Fibroblast of lung (primary cell): ENCODE measurements around the gene OR2W3. TPM values are rescaled to one million over a fixed set of nuclear protein-coding genes. Genes with fewer than 3 reads are reported as not detected.
"Not testable (repeated sequence)": the region's sequence is repeated elsewhere in the genome, so short reads cannot be mapped to it uniquely, and the experiment has no call there.

ENCODE experiments used
- DNase-seq, 2 donors: peaks; one replicate each; pipeline versions ENCODE4 v3.0.0 to v3.0.0-alpha.2; 2010; ENCODE audit warnings: low read depth in 2 of 2
- H2AFZ ChIP-seq: 2 replicates; pipeline ENCODE4 v1.5.1; 2012; ENCODE audit warnings: low read length, control low read depth, inconsistent platforms
- H3K27ac ChIP-seq: 2 replicates; pipeline ENCODE4 v1.5.1; 2011; ENCODE audit warnings: low read length, control low read depth; ENCODE audit not compliant: insufficient read depth
- H3K27me3 ChIP-seq: 2 replicates; pipeline ENCODE4 v1.5.1; 2011; ENCODE audit warnings: mild to moderate bottlenecking, low read length; ENCODE audit not compliant: control insufficient read depth, insufficient read depth
- H3K36me3 ChIP-seq: 2 replicates; pipeline ENCODE4 v1.5.1; 2011; ENCODE audit warnings: low read length; ENCODE audit not compliant: control insufficient read depth, insufficient read depth
- H3K4me1 ChIP-seq: 2 replicates; pipeline ENCODE4 v1.5.1; 2011; ENCODE audit warnings: low read length; ENCODE audit not compliant: control insufficient read depth, insufficient read depth; ENCODE audit errors: extremely low read depth
- H3K4me2 ChIP-seq: 2 replicates; pipeline ENCODE4 v1.5.1; 2011; ENCODE audit warnings: low read length, control low read depth; ENCODE audit not compliant: insufficient read depth; ENCODE audit errors: extremely low read depth
- H3K4me3 ChIP-seq, 4 experiments: fragments of 200-600 bp in 1 of 4; sonication (generic) in 1 of 4; replicated peaks in 1 of 4; 2 replicates each; pipeline ENCODE4 v1.5.1; 2011 to 2016; ENCODE audit warnings: low read length in 4 of 4, low read depth in 3 of 4, mild to moderate bottlenecking in 3 of 4, control low read depth in 2 of 4, inconsistent platforms in 1 of 4, mixed read lengths in 1 of 4; ENCODE audit not compliant: insufficient read depth in 1 of 4; ENCODE audit errors: control extremely low read depth in 1 of 4
- H3K79me2 ChIP-seq: 2 replicates; pipeline ENCODE4 v1.5.1; 2012; ENCODE audit warnings: mild to moderate bottlenecking, low read length, inconsistent platforms; ENCODE audit not compliant: control insufficient read depth, insufficient read depth
- H3K9ac ChIP-seq: 2 replicates; pipeline ENCODE4 v1.5.1; 2011; ENCODE audit warnings: mild to moderate bottlenecking, low read length, control low read depth; ENCODE audit not compliant: insufficient read depth
- H3K9me3 ChIP-seq: 2 replicates; pipeline ENCODE4 v1.5.1; 2012; ENCODE audit warnings: low read depth, low read length; ENCODE audit not compliant: control insufficient read depth, insufficient read depth
- H4K20me1 ChIP-seq: 2 replicates; pipeline ENCODE4 v1.5.1; 2011; ENCODE audit warnings: low read length; ENCODE audit not compliant: control insufficient read depth, insufficient read depth; ENCODE audit errors: extremely low read depth
- CTCF ChIP-seq, 2 donors: IDR thresholded peaks in 1 of 2; conservative IDR thresholded peaks in 1 of 2; 1 replicate in 1 of 2; 2 replicates in 1 of 2; pipeline ENCODE4 v1.5.1; 2011 to 2012; ENCODE audit warnings: low read length in 2 of 2, control low read depth in 1 of 2, inconsistent platforms in 1 of 2, low read depth in 1 of 2, mild to moderate bottlenecking in 1 of 2
- EZH2 ChIP-seq: IDR thresholded peaks from 2 replicates; pipeline ENCODE4 v1.5.1; 2012; ENCODE audit warnings: low read length, control low read depth, mild to moderate bottlenecking; ENCODE audit errors: missing control alignments
- polyA plus RNA-seq, 2 donors: library from polyadenylated mRNA; depleted of rRNA in 1 of 2; stranded (reverse) in 1 of 2; unstranded in 1 of 2; fragments of >200 nt; gene quantifications; 2 replicates each; pipeline ENCODE4 v1.2.1, GENCODE V29; 2011 to 2012; ENCODE audit warnings: missing spikeins in 1 of 2
- total RNA-seq: library from RNA; depleted of rRNA; stranded (reverse); fragments of >200 nt; gene quantifications from 2 replicates; pipeline ENCODE4 v1.2.1, GENCODE V29; 2014

Gene OR2W3
- total and polyA plus RNA-seq, 2 donors (not counting 1 experiment from before 2014, with no cell fraction given) = 3.2 TPM; not detected in 1

DNA sequence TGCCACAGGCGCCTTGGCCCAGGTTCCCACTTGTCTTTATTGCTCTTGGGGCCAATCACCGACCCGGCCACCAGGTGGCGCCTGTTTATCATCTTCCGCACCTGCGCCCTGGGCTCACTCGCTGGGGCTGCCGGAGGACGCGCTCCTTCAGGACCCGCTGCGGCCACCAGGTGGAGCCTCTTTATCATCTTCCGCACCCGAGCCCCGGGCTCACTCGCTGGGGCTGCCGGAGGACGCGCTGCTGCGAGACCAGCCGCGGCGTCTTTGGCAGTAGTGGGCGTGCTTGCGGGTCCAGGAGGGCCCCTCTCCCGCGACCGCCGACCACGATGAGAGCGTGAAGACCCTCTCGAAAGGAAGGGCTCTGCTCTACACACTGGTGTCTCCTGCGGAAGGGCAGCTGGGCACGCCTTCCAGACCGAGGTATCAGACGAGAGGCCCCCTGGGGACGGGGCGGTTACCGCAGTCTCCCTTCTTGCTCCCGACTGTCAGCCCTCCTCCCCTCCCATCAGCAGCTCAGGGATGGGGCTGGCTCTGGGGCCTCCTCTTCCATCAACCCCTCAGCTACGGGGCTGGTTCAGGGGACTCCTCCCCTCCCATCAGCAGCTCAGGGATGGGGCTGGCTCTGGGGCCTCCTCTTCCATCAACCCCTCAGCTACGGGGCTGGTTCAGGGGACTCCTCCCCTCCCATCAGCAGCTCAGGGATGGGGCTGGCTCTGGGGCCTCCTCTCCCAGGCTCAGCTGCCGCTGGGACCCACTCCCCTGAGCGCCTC is 41.8 kb downstream of the OR2W3 start:
- not testable (repeated sequence) for H3K79me2 ChIP-seq, H3K9ac ChIP-seq
- peak; percentile 12 to 17 for TF ChIP-seq CTCF (conservative IDR thresholded peaks at IDR 0.05 in 1 of 2, IDR thresholded peaks at IDR 0.05 in 1 of 2; ENCODE audit: low read depth in 1 of 2, low read length in 2 of 2)

DNA sequence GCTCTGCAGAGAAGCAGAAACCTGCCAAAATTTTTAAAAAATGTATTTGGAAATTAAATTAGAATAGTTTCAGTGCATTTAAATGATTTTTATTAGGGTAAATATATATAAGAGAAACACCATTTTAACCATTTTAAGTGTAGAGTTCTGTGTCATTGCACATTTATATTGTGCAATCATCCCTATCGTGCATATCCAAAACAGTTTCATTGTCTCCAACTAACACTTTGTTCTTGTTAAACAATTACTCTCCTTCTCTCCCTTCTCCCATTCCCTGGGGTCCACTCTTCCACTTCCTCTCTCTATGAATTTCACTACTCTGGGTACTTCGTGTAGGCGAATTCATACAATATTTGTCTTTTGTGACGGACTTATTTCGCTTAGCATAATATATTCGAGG is 47.2 kb downstream of the OR2W3 start:
- H3K36me3 ChIP-seq = no peaks in the 10 kb centered on the region
- H3K4me2 ChIP-seq = no peak overlapping the region
- no peaks in the 10 kb centered on the region for H3K27me3 ChIP-seq
- no peak for TF ChIP-seq EZH2
- no peak for TF ChIP-seq CTCF (conservative IDR thresholded peaks at IDR 0.05 in 1 of 2, IDR thresholded peaks at IDR 0.05 in 1 of 2; ENCODE audit: low read depth in 1 of 2, low read length in 2 of 2)
- no peaks in the 10 kb centered on the region for H4K20me1 ChIP-seq
- no peak overlapping the region for H3K27ac ChIP-seq
- no peak overlapping the region for H3K9ac ChIP-seq
- H2AFZ ChIP-seq = no peak overlapping the region
- no peak for DNase-seq
- H3K79me2 ChIP-seq = no peaks in the 10 kb centered on the region
- H3K4me3 ChIP-seq = no peak overlapping the region
- no peaks in the 10 kb centered on the region for H3K9me3 ChIP-seq
- H3K4me1 ChIP-seq = no peaks in the 10 kb centered on the region

More for the DNA sequence above, 41.8 kb downstream of the OR2W3 start:
- H3K27ac ChIP-seq, H4K20me1 ChIP-seq, H2AFZ ChIP-seq, H3K9me3 ChIP-seq, H3K4me1 ChIP-seq, H3K36me3 ChIP-seq, H3K27me3 ChIP-seq, H3K4me2 ChIP-seq, DNase-seq: not testable (repeated sequence)
- H3K4me3 ChIP-seq = peak overlapping the region in 1 of 4 experiments; percentile 35

Other genes starting within 250 kb of the OR2W3 start
- gene OR13G1, start 215.8 kb upstream of the OR2W3 start, total RNA-seq = not detected in 2 replicates
- not detected in 2 replicates for gene OR13G1, start 215.8 kb upstream of the OR2W3 start, polyA plus RNA-seq
- not detected in 2 replicates for gene OR6F1, start 178.9 kb upstream of the OR2W3 start, total RNA-seq
- not detected in 2 replicates for gene OR6F1, start 178.9 kb upstream of the OR2W3 start, polyA plus RNA-seq
- gene OR14K1, start 157.0 kb upstream of the OR2W3 start, total RNA-seq = not detected in 2 replicates
- not detected in 2 replicates for gene OR14K1, start 157.0 kb upstream of the OR2W3 start, polyA plus RNA-seq
- gene OR14A2, start 147.4 kb upstream of the OR2W3 start, total RNA-seq = not detected in 2 replicates
- not detected in 2 replicates for gene OR14A2, start 147.4 kb upstream of the OR2W3 start, polyA plus RNA-seq
- gene OR1C1, start 135.0 kb upstream of the OR2W3 start, total RNA-seq = not detected in 2 replicates
- not detected in 2 replicates for gene OR1C1, start 135.0 kb upstream of the OR2W3 start, polyA plus RNA-seq
- gene OR14A16, start 71.5 kb upstream of the OR2W3 start, total RNA-seq = not detected in 2 replicates
- not detected in 2 replicates for gene OR14A16, start 71.5 kb upstream of the OR2W3 start, polyA plus RNA-seq
- not detected in 2 replicates for gene OR11L1, start 53.7 kb upstream of the OR2W3 start, total RNA-seq
- gene OR11L1, start 53.7 kb upstream of the OR2W3 start, polyA plus RNA-seq = not detected in 2 replicates
- gene TRIM58, start 38.4 kb upstream of the OR2W3 start, total RNA-seq = under 0.01 and 0.50 TPM in 2 replicates
- 0.47 and 3.5 TPM in 2 replicates for gene TRIM58, start 38.4 kb upstream of the OR2W3 start, polyA plus RNA-seq
- gene OR2T8, start 24.7 kb downstream of the OR2W3 start, total RNA-seq = not detected in 2 replicates
- 0.09 TPM in 1 of 2 replicates, not detected in the other for gene OR2T8, start 24.7 kb downstream of the OR2W3 start, polyA plus RNA-seq
- not detected in 2 replicates for gene OR2AJ1, start 29.3 kb downstream of the OR2W3 start, total RNA-seq
- gene OR2AJ1, start 29.3 kb downstream of the OR2W3 start, polyA plus RNA-seq = not detected in 2 replicates
- 0.17 TPM in 1 of 2 replicates, not detected in the other for gene OR2L8, start 53.3 kb downstream of the OR2W3 start, total RNA-seq
- not detected in 2 replicates for gene OR2L8, start 53.3 kb downstream of the OR2W3 start, polyA plus RNA-seq
- not detected in 2 replicates for gene OR2AK2, start 69.6 kb downstream of the OR2W3 start, total RNA-seq
- not detected in 2 replicates for gene OR2AK2, start 69.6 kb downstream of the OR2W3 start, polyA plus RNA-seq
- not detected in 2 replicates for gene OR2L5, start 118.1 kb downstream of the OR2W3 start, total RNA-seq
- not detected in 2 replicates for gene OR2L5, start 118.1 kb downstream of the OR2W3 start, polyA plus RNA-seq
- under 0.01 TPM in 1 of 2 replicates, not detected in the other for gene OR2L2, start 134.5 kb downstream of the OR2W3 start, total RNA-seq
- gene OR2L2, start 134.5 kb downstream of the OR2W3 start, polyA plus RNA-seq = 0.03 TPM in 1 of 2 replicates, not detected in the other
- gene OR2L3, start 151.2 kb downstream of the OR2W3 start, total RNA-seq = under 0.01 TPM in 1 of 2 replicates, not detected in the other
- gene OR2L3, start 151.2 kb downstream of the OR2W3 start, polyA plus RNA-seq = not detected in 2 replicates
- not detected in 2 replicates for gene OR2L13, start 199.6 kb downstream of the OR2W3 start, total RNA-seq
- 0.03 TPM in 1 of 2 replicates, not detected in the other for gene OR2L13, start 199.6 kb downstream of the OR2W3 start, polyA plus RNA-seq
- not detected in 2 replicates for gene OR2M5, start 249.6 kb downstream of the OR2W3 start, total RNA-seq
- not detected in 2 replicates for gene OR2M5, start 249.6 kb downstream of the OR2W3 start, polyA plus RNA-seq